ENCODE measurements around the gene LLGL1.

- TF ChIP-seq EZH2 (IDR thresholded peaks at IDR 0.05; ENCODE audit: borderline replicate concordance, low read length) (no peak), CTCF (conservative IDR thresholded peaks at IDR 0.05 in 1 of 2, IDR thresholded peaks at IDR 0.05 in 1 of 2; ENCODE audit: extremely low read depth in 1 of 2, insufficient read depth in 1 of 2, low read depth in 1 of 2, low read length in 2 of 2) (no peak)
Measured at GRCh38 chr17:18183334-18184142, 41.9 kb upstream of the LLGL1 start, which contains the start of gene ALKBH5.

Measured in mammary epithelial cell (primary cell).